SK-N-SH treated with all-trans-retinoic acid at 6 μM for 48 hours (cell line): ENCODE results near the gene PLGRKT.
A peak's percentile ranks its signal among the peaks of the same experiment; 100 is the strongest.

ENCODE experiments used
- ATAC-seq: fragments of 200-7000 bp; cut with Tn5 transposase; 3 replicates; pipeline ENCODE4 v1.9.1; 2020; ENCODE audit warnings: mild to moderate bottlenecking, moderate library complexity
- ARNTL ChIP-seq: fragments of 450-650 bp; formaldehyde crosslinking; IDR thresholded peaks from 2 replicates; pipeline ENCODE4 v1.5.0; 2020; ENCODE audit warnings: low read depth, mild to moderate bottlenecking, moderate library complexity, borderline replicate concordance
- BACH2 ChIP-seq: fragments of 250-450 bp; sonication (Bioruptor Pico); IDR thresholded peaks from 2 replicates; pipeline ENCODE4 v1.9.0; 2021; ENCODE audit warnings: mild to moderate bottlenecking, borderline replicate concordance
- CSDC2 ChIP-seq: fragments of 250-450 bp; sonication (Bioruptor Pico); IDR thresholded peaks from 2 replicates; pipeline ENCODE4 v1.5.0; 2020; ENCODE audit warnings: mild to moderate bottlenecking, moderate library complexity
- CSRNP3 ChIP-seq: fragments of 250-450 bp; sonication (Bioruptor Pico); IDR thresholded peaks from 2 replicates; pipeline ENCODE4 v1.5.1; 2021; ENCODE audit warnings: mild to moderate bottlenecking, moderate library complexity
- ESRRG ChIP-seq: fragments of 250-450 bp; sonication (Bioruptor Pico); IDR thresholded peaks from 2 replicates; pipeline ENCODE4 v1.6.1; 2021; ENCODE audit warnings: mild to moderate bottlenecking
- GLIS3 ChIP-seq: fragments of 250-450 bp; sonication (Bioruptor Pico); IDR thresholded peaks from 2 replicates; pipeline ENCODE4 v1.5.0; 2020; ENCODE audit warnings: mild to moderate bottlenecking, moderate library complexity
- ISL1 ChIP-seq: fragments of 250-450 bp; sonication (Bioruptor Pico); IDR thresholded peaks from 2 replicates; pipeline ENCODE4 v2.1.2; 2022; ENCODE audit warnings: mild to moderate bottlenecking, moderate library complexity
- OSR1 ChIP-seq: fragments of 250-450 bp; sonication (Bioruptor Pico); IDR thresholded peaks from 2 replicates; pipeline ENCODE4 v1.8.0; 2022; ENCODE audit warnings: moderate library complexity, mild to moderate bottlenecking, inconsistent platforms
- PPARA ChIP-seq: fragments of 250-450 bp; sonication (Bioruptor Pico); IDR thresholded peaks from 2 replicates; pipeline ENCODE4 v1.5.0; 2020; ENCODE audit warnings: mild to moderate bottlenecking, borderline replicate concordance
- TCF4 ChIP-seq: fragments of 250-450 bp; sonication (Bioruptor Pico); IDR thresholded peaks from 2 replicates; pipeline ENCODE4 v1.8.0; 2021; ENCODE audit warnings: mild to moderate bottlenecking, moderate library complexity, borderline replicate concordance
- TOX ChIP-seq: fragments of 250-450 bp; sonication (Bioruptor Pico); IDR thresholded peaks from 2 replicates; pipeline ENCODE4 v1.8.0; 2021; ENCODE audit warnings: mild to moderate bottlenecking, moderate library complexity, borderline replicate concordance
- ZC3H10 ChIP-seq: fragments of 250-450 bp; sonication (Bioruptor Pico); IDR thresholded peaks from 2 replicates; pipeline ENCODE4 v1.5.1; 2021; ENCODE audit warnings: mild to moderate bottlenecking, moderate library complexity
- ZFP3 ChIP-seq: fragments of 250-450 bp; sonication (Bioruptor Pico); IDR thresholded peaks from 2 replicates; pipeline ENCODE4 v1.5.0; 2020; ENCODE audit warnings: mild to moderate bottlenecking, moderate library complexity
- ZFP30 ChIP-seq: fragments of 450-650 bp; formaldehyde crosslinking; IDR thresholded peaks from 2 replicates; pipeline ENCODE4 v1.5.0; 2022; ENCODE audit warnings: mild to moderate bottlenecking, moderate library complexity
- ZNF565 ChIP-seq: fragments of 450-650 bp; formaldehyde crosslinking; conservative IDR thresholded peaks from 2 replicates; pipeline ENCODE4 v1.5.0; 2020; ENCODE audit warnings: low read depth, mild to moderate bottlenecking, moderate library complexity
- ZNF70 ChIP-seq: fragments of 450-650 bp; formaldehyde crosslinking; IDR thresholded peaks from 2 replicates; pipeline ENCODE4 v1.5.0; 2020; ENCODE audit warnings: mild to moderate bottlenecking, moderate library complexity
- ZNF8 ChIP-seq: fragments of 450-650 bp; formaldehyde crosslinking; IDR thresholded peaks from 2 replicates; pipeline ENCODE4 v1.5.0; 2020; ENCODE audit warnings: mild to moderate bottlenecking, moderate library complexity
- TF ChIP-seq, protein P1 (sequence below): fragments of 250-450 bp; sonication (Bioruptor Pico); IDR thresholded peaks from 2 replicates; pipeline ENCODE4 v1.8.0; 2020; ENCODE audit warnings: mild to moderate bottlenecking, moderate library complexity, borderline replicate concordance
- TF ChIP-seq, protein P2 (sequence below): fragments of 250-450 bp; sonication (Bioruptor Pico); IDR thresholded peaks from 2 replicates; pipeline ENCODE4 v1.5.1; 2020; ENCODE audit warnings: low read depth, mild to moderate bottlenecking, moderate library complexity
- TF ChIP-seq, protein P3 (sequence below): fragments of 250-450 bp; sonication (Bioruptor Pico); IDR thresholded peaks from 2 replicates; pipeline ENCODE4 v1.8.0; 2021; ENCODE audit warnings: low read depth, mild to moderate bottlenecking, moderate library complexity, borderline replicate concordance
- TF ChIP-seq, protein P4 (sequence below): fragments of 250-450 bp; sonication (Bioruptor Pico); IDR thresholded peaks from 2 replicates; pipeline ENCODE4 v1.5.0; 2020; ENCODE audit warnings: mild to moderate bottlenecking, moderate library complexity

The PLGRKT gene

GRCh38 chr9:5437254-5438216 is at the start of gene PLGRKT:
TSS of gene PLGRKT (minus strand) at chr9:5437925. CDS start at chr9:5431977, 5,948 bp downstream.
- peak; percentile 99 for ATAC-seq
- no peak for TF ChIP-seq TOX (CRISPR knock-in tag)
- TF ChIP-seq ZFP3 (CRISPR knock-in tag), result peak; percentile 34; the same call in 1 of the 2 replicates

DNA sequence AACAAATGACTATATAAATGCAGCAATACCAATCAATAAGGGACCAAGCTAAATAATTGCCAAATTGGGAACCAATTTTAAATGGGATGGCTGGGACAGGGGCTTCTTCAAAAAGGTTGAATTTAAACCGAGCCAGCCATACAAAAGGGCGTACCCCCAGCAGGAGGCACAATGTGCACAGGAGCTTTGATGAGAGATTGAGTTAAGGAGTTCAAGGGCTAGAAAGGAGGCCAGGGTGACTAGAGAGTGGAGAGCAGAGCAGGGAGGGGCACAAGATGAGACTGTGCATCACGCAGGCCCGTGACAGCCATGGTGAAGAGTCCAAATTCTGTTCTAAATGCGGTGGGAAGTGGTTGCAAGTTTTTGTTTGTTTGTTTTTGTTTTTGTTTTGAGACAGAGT is 49.3 kb upstream of the PLGRKT start:
- ATAC-seq, result no peak
- TF ChIP-seq OSR1 (CRISPR knock-in tag), result no peak
- TF ChIP-seq, protein P1, sequence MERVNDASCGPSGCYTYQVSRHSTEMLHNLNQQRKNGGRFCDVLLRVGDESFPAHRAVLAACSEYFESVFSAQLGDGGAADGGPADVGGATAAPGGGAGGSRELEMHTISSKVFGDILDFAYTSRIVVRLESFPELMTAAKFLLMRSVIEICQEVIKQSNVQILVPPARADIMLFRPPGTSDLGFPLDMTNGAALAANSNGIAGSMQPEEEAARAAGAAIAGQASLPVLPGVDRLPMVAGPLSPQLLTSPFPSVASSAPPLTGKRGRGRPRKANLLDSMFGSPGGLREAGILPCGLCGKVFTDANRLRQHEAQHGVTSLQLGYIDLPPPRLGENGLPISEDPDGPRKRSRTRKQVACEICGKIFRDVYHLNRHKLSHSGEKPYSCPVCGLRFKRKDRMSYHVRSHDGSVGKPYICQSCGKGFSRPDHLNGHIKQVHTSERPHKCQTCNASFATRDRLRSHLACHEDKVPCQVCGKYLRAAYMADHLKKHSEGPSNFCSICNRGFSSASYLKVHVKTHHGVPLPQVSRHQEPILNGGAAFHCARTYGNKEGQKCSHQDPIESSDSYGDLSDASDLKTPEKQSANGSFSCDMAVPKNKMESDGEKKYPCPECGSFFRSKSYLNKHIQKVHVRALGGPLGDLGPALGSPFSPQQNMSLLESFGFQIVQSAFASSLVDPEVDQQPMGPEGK (CRISPR knock-in tag), result no peak
- TF ChIP-seq GLIS3 (CRISPR knock-in tag), result no peak
- no peak for TF ChIP-seq PPARA (CRISPR knock-in tag)
- TF ChIP-seq ZC3H10 (CRISPR knock-in tag), result no peak
- no peak for TF ChIP-seq ZFP3 (CRISPR knock-in tag)
- TF ChIP-seq ZNF8 (CRISPR knock-in tag), result no peak
- TF ChIP-seq, protein P2, sequence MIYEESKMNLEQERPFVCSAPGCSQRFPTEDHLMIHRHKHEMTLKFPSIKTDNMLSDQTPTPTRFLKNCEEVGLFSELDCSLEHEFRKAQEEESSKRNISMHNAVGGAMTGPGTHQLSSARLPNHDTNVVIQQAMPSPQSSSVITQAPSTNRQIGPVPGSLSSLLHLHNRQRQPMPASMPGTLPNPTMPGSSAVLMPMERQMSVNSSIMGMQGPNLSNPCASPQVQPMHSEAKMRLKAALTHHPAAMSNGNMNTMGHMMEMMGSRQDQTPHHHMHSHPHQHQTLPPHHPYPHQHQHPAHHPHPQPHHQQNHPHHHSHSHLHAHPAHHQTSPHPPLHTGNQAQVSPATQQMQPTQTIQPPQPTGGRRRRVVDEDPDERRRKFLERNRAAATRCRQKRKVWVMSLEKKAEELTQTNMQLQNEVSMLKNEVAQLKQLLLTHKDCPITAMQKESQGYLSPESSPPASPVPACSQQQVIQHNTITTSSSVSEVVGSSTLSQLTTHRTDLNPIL (CRISPR knock-in tag), result no peak
- no peak for TF ChIP-seq ESRRG (CRISPR knock-in tag)
- TF ChIP-seq TCF4 (CRISPR knock-in tag), result no peak
- TF ChIP-seq ZFP30 (CRISPR knock-in tag), result no peak
- TF ChIP-seq, protein P3, sequence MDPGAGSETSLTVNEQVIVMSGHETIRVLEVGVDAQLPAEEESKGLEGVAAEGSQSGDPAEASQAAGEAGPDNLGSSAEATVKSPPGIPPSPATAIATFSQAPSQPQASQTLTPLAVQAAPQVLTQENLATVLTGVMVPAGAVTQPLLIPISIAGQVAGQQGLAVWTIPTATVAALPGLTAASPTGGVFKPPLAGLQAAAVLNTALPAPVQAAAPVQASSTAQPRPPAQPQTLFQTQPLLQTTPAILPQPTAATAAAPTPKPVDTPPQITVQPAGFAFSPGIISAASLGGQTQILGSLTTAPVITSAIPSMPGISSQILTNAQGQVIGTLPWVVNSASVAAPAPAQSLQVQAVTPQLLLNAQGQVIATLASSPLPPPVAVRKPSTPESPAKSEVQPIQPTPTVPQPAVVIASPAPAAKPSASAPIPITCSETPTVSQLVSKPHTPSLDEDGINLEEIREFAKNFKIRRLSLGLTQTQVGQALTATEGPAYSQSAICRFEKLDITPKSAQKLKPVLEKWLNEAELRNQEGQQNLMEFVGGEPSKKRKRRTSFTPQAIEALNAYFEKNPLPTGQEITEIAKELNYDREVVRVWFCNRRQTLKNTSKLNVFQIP (CRISPR knock-in tag), result no peak
- TF ChIP-seq BACH2, result no peak
- no peak for TF ChIP-seq ARNTL

DNA sequence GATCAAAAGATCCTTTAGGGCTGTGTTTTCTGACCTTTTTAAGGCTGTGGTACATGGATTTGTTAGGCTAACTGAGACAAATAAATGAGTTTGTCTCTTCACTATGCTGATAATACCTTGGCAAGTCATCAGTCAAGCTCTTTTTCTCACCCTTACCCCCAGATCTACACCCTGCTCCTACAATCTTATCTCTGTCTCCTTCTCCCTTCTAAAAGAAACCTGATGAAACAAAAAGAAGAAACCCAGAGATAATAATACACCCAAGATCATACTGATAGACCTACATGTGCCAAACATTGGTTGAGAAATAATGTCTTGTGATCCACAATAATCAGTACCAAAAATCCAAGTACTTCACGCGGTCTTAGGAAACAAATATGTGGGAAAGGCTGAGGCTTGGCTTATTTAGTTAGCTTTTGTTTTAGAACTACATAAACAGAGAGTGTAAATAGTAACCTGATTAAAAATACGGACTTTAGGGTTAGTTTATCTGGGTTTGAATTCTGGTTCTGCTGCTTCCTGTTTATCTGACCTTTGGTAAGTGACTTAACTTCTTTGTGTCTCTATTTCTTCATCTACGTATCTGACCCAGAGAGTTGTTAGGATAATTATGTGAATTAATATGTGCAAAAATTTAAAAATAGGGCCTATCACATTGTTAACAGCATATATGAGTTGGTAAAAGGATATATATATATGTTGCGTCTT is 47.8 kb upstream of the PLGRKT start:
- ATAC-seq, result no peak
- TF ChIP-seq, protein P4, sequence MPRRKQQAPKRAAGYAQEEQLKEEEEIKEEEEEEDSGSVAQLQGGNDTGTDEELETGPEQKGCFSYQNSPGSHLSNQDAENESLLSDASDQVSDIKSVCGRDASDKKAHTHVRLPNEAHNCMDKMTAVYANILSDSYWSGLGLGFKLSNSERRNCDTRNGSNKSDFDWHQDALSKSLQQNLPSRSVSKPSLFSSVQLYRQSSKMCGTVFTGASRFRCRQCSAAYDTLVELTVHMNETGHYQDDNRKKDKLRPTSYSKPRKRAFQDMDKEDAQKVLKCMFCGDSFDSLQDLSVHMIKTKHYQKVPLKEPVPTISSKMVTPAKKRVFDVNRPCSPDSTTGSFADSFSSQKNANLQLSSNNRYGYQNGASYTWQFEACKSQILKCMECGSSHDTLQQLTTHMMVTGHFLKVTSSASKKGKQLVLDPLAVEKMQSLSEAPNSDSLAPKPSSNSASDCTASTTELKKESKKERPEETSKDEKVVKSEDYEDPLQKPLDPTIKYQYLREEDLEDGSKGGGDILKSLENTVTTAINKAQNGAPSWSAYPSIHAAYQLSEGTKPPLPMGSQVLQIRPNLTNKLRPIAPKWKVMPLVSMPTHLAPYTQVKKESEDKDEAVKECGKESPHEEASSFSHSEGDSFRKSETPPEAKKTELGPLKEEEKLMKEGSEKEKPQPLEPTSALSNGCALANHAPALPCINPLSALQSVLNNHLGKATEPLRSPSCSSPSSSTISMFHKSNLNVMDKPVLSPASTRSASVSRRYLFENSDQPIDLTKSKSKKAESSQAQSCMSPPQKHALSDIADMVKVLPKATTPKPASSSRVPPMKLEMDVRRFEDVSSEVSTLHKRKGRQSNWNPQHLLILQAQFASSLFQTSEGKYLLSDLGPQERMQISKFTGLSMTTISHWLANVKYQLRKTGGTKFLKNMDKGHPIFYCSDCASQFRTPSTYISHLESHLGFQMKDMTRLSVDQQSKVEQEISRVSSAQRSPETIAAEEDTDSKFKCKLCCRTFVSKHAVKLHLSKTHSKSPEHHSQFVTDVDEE, result no peak
- no peak for TF ChIP-seq PPARA (CRISPR knock-in tag)
- no peak for TF ChIP-seq ZNF70
- no peak for TF ChIP-seq TOX (CRISPR knock-in tag)
- TF ChIP-seq ISL1 (CRISPR knock-in tag), result no peak
- TF ChIP-seq GLIS3 (CRISPR knock-in tag), result no peak
- no peak for TF ChIP-seq BACH2
- no peak for TF ChIP-seq CSRNP3 (CRISPR knock-in tag)
- TF ChIP-seq TCF4 (CRISPR knock-in tag), result no peak
- TF ChIP-seq, protein P3 (CRISPR knock-in tag), result no peak
- no peak for TF ChIP-seq ARNTL
- TF ChIP-seq CSDC2 (CRISPR knock-in tag), result no peak
- TF ChIP-seq ZFP3 (CRISPR knock-in tag), result no peak
- TF ChIP-seq, protein P2 (CRISPR knock-in tag), result no peak
- no peak for TF ChIP-seq ZNF565 (CRISPR knock-in tag)
